ENCODE results near the gene LRRIQ4.

DNA sequence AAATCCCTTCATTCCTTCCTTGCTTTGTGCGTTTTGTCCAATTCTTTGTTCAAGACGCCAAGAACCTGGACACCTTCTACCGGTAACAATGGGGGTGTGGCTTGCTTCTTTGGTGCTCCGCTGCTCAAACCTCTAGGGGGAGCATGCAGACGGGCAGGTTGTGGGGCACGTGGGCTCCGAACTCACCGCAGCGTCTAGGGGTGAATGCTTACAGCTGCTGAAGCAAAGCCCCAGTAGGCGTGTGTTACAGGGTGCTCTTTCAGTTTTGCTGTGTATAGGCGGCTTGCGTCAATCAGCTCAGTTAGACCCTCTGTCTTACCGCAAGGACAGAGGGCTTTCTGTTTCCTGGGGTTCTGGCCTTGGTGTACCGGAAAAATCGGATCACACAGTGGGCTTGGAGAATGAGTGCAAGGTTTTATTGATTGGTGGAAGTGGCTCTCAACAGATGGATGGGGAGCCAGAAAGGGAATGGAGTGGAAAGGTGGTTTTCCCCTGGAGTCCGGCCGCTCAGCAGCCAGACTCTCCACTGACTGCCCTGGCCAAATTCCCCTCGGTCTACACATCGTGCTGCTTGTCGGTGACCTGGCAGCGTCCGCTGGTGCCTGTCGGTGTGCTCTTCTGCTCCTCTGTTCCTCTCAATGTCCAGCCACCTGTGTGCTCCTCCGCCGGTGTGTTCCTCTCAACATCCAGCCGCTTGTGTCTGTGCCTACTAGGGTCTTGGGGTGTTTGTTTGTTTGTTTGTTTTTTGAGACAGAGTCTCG is 1.3 kb downstream of the LRRIQ4 start:
- TF ChIP-seq POLR2A (IDR thresholded peaks at IDR 0.05) (no peak), EP300 (IDR thresholded peaks at IDR 0.05) (no peak)

All from tibial nerve (tissue), 3 donors.